C4-2B (cell line): ENCODE measurements around the gene MAN1A1.
A peak's percentile ranks its signal among the peaks of the same experiment; 100 is the strongest.

Experiments used
- H3K27ac ChIP-seq: fragments of 450-650 bp; 2 replicates; pipeline ENCODE4 v1.5.1; 2017
- CTCF ChIP-seq: fragments of 450-650 bp; conservative IDR thresholded peaks from 2 replicates; pipeline ENCODE4 v1.5.1; 2017; ENCODE audit warnings: mild to moderate bottlenecking
- ZFX ChIP-seq: fragments of 450-650 bp; IDR thresholded peaks from 2 replicates; pipeline ENCODE4 v1.6.1; 2017

The MAN1A1 gene

DNA sequence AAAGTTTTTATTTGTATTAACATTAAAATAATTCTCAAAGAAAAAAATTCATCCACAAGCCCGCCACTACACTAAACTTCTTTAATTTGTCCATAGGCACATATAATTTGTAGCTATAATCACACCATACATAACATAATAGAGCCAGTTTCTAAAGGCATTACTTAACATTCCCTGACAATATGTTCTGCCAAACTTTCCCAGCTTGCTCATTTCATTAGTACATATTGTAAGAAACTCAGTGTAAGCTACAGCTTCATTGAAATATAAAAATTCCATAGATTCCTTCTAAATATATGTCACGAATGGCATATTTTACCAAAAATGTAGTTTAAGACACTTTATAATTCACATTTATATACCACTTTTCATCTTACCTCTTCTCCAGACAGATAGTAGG lies 59.3 kb downstream of the MAN1A1 start:
- H3K27ac ChIP-seq: no peak overlapping the region
- TF ChIP-seq ZFX: no peak
- TF ChIP-seq CTCF: no peak

GRCh38 chr6:119289651-119290050 lies 59.9 kb downstream of the MAN1A1 start:
- TF ChIP-seq ZFX: no peak
- TF ChIP-seq CTCF: no peak
- no peak overlapping the region for H3K27ac ChIP-seq

- no peak overlapping the region for H3K27ac ChIP-seq
- TF ChIP-seq CTCF: no peak
- TF ChIP-seq ZFX: no peak
These were observed 63.5 kb downstream of the MAN1A1 start for GRCh38 chr6:119285908-119286625.

GRCh38 chr6:119284861-119285521 lies 64.6 kb downstream of the MAN1A1 start:
- H3K27ac ChIP-seq: no peak overlapping the region
- peak; percentile 44 for TF ChIP-seq CTCF
- TF ChIP-seq ZFX: no peak

GRCh38 chr6:119283979-119284545 lies 65.5 kb downstream of the MAN1A1 start:
- no peak for TF ChIP-seq ZFX
- H3K27ac ChIP-seq: no peak overlapping the region

- TF ChIP-seq ZFX (no peak), CTCF (no peak)
- no peak overlapping the region for H3K27ac ChIP-seq
These were observed 66.3 kb downstream of the MAN1A1 start for GRCh38 chr6:119283214-119283613.

GRCh38 chr6:119280668-119281067 lies 68.9 kb downstream of the MAN1A1 start:
- no peak overlapping the region for H3K27ac ChIP-seq
- TF ChIP-seq CTCF (no peak), ZFX (no peak)
